Femur (tissue), 1 donor: ENCODE results near the gene NEK5.
"Not testable (repeated sequence)": the region's sequence is repeated elsewhere in the genome, so short reads cannot be mapped to it uniquely, and the experiment has no call there.

Source experiments
- DNase-seq: peaks from one replicate; pipeline ENCODE4 v3.0.0-alpha.2; 2017

The NEK5 gene, protein sequence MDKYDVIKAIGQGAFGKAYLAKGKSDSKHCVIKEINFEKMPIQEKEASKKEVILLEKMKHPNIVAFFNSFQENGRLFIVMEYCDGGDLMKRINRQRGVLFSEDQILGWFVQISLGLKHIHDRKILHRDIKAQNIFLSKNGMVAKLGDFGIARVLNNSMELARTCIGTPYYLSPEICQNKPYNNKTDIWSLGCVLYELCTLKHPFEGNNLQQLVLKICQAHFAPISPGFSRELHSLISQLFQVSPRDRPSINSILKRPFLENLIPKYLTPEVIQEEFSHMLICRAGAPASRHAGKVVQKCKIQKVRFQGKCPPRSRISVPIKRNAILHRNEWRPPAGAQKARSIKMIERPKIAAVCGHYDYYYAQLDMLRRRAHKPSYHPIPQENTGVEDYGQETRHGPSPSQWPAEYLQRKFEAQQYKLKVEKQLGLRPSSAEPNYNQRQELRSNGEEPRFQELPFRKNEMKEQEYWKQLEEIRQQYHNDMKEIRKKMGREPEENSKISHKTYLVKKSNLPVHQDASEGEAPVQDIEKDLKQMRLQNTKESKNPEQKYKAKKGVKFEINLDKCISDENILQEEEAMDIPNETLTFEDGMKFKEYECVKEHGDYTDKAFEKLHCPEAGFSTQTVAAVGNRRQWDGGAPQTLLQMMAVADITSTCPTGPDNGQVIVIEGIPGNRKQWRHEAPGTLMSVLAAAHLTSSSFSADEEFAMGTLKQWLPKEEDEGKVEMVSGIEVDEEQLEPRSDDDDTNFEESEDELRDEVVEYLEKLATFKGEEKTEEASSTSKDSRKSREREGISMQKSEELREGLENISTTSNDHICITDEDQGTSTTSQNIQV

DNA sequence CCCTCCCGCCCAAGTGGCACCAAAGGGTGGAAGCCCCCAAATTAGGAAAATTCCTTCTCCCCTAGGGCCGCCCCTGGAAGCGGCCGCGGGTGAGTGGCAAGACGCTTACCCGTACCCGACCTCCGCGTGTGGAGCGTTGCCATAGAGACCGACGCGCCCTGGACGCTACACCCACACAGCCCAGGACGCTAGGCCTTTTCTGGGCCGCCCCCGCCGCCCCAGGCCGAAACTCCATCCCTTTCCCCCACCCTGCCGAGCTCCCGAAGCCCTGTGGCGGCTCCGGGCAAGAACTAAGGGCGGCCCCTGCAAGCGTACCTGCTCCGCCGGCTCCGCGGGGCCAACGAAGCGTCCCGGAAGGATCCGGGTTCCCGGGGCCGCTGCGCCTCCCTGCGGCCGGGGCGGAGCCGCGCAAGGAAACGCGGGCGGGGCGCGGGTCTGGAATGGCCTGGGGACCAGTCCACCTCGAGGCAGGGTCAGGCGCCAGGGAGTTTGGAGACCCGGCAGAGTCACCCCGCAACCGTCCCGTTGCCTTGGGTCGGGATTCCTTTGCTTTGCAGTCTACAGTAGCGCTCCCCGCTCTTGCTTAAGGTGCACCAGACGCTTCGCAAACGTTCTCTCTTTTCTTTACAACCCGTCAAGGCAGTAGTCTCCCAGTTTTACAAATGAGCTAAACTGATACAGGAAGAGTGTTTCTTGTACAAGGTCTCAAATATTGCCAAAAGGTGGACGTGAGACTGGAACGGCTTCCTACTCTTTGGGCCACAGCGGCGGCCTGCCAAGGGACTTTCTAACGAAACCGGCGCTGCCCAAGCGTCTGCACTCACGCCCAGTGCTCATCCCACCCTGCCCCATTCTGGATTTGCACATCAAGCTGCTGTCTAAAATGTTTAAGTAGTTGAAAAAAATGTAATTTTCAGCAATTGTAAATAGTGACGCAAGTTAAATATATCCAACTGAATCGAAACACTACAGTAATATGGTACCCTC lies at the start of gene NEK5:
TSS of gene NEK5 (minus strand) at position 360 of the 987 bp plus-strand sequence. CDS start 1,591 bp downstream, outside the sequence.
- DNase-seq, result peak; percentile 64

DNA sequence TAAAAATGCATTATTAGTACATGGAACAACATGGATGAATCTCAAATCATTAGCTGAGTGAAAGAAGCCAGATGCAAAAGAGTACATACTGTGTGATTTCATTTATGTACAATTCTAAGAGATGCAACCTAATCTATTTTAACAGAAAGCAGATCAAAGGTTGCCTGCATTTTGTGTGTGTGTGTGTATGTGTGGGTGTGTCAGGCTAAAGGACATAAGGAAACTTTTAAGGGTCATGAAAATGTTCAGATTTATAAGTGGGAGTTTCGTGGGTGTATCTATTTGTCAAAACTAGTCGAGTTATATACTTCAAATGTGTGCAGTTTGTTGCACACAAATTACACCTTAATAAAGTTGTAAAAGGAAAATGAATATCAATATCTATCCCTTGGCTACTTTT lies 48.4 kb upstream of the NEK5 start:
- DNase-seq, result no peak

DNA sequence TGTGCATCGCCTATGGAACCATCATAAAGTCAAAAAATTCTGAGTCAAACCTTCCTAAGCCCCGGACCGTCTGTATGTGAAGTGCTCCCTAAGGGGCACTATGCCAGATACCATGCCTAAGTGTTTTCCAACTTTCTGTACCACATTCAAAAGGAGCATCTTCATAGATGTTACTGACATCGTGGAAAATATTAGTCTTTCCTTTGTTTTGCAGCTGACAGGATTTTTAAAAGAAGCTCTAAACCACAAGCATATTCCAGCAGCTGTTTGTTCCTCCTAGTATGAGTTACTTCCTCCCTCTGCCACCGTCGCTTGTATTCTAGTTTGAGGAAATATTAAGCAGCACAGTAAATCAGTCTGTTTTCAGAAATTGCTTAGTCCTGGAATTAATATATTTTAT lies 45.1 kb upstream of the NEK5 start:
- DNase-seq, result not testable (repeated sequence)

DNA sequence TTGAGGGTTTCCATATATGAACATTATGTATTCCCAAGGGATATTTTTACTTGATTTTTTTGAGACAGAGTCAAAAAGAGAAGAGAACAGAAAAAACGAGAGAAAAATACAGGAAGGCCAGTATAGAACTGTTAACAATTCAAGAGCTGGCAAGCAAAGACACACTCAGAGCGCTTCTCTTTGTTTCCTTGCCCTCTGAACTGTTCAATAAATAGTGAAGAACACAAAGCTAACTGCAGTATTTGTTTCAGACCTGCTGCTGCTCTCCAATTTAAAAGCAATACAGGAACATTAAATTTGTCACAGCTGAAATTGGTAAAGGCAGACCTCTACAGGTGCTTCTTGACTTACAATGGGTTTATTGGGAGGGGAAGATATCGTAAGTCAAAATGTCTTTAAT lies 44.5 kb upstream of the NEK5 start:
- no peak for DNase-seq

DNA sequence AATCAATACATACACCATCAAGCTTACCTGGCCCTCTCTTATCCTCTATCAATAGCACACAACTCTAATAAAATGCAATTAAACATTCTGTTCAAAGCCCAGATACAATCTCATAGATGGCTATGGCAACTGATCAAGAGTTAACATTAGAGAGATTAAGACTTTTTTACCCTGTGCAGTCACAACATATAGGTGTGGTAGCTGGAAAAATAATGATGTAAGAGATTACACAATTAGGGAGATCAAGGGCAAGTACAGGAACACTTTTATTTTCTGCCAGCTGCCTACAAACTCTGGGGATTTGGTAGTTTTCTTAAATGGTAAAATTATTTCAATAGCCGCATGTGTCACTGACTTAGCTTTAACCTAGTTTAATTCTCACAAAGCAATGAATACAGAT lies 42.8 kb upstream of the NEK5 start:
- DNase-seq, result not testable (repeated sequence)

DNA sequence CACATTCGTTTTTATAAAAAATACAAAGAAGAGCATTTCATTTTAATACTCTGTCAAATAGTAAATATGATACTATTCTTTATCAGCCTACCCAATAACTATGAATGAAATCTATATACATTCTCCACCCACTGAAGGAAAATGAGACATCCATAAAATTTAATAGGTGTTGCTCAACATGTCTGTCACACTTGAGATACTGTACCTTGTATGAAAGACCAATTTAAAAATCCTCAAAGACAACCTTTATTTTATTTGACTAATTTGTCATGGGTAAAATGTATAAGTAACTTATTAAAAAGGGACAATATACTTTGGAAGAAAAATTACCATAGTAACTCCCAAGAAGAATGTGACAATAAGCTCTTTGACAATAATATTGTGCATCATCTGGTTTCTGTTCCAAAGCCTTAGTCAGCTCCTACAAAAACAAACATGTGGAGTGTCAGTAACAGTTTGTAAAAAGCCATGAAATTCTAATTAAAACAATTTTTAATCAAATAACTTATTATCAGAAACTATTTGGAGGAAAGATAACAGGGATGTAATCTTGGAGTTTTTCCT lies 42.0 kb upstream of the NEK5 start:
- not testable (repeated sequence) for DNase-seq

DNA sequence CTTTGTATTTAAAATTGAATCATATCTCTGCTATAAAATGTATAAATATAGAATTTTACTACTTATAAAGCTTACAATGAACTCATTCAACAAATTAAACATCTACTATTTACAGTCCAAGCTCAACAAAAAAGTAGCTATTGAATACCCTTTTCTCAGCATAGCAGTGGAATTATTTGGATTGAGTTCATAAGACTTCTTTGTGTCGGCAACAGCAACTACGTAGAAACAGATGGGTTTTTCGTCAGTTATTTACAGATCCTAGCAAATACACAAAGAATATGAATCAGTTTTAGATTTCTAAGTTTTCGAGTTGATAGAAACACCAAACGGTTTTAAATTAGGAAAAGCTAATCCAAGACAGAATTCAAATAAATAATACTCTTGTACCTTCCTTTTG lies 41.0 kb upstream of the NEK5 start:
- DNase-seq, result no peak

DNA sequence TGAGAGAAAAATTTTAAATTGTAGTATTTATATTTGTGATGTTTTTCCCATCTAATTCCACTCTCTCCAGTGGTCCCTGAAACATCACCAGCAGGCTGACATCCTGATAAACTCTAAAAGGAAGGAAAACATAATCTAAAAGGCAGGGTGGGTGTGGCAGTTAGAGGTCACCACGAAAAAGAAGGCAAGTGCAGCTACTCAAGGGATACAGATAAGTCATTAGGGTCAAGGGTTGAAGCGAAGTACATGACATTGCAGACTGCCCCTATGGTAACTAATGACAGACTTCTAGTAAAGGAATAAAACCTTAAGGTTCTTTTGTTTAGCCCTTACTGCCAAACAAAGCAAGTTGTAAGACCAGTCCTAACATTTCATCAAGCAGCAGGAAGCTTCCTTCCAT lies 36.5 kb upstream of the NEK5 start:
- no peak for DNase-seq

DNA sequence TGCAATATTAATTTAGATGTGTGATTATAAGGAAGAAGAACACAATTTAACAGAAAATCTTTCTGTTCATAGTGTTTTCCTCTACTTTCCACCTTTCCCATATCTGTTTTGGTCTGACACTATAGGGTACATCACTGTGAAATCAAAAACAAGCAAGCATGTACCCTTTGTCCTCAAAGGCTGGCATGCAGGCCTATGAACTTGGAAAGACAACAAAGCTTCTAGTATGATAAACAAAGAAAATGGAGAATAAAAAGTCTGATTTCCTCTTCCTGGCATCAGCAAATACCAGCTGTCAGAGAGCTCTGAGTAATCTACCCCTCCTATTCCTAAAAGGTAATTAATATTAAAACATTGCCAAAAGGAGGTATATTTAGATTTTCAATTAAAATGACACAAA lies 36.1 kb upstream of the NEK5 start:
- DNase-seq, result no peak

DNA sequence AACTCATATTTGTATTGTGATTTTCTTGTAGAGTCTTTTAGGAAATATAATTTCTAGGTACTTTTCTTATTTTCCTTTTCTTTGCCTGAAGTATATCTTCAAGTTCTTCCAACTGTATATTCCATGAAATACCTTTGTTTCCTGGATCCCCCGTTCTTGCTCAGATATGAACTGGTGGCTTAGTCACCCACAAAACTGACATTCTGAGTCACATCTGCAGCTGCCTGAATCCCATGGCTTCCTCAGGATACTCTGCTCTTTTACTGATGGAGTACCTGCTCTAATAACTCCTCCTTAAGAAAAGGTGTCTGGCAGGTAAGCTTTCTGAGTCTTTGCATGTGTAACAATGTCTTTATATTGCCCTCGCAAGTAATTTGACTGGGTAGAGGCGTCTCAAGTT lies 35.0 kb upstream of the NEK5 start:
- not testable (repeated sequence) for DNase-seq

DNA sequence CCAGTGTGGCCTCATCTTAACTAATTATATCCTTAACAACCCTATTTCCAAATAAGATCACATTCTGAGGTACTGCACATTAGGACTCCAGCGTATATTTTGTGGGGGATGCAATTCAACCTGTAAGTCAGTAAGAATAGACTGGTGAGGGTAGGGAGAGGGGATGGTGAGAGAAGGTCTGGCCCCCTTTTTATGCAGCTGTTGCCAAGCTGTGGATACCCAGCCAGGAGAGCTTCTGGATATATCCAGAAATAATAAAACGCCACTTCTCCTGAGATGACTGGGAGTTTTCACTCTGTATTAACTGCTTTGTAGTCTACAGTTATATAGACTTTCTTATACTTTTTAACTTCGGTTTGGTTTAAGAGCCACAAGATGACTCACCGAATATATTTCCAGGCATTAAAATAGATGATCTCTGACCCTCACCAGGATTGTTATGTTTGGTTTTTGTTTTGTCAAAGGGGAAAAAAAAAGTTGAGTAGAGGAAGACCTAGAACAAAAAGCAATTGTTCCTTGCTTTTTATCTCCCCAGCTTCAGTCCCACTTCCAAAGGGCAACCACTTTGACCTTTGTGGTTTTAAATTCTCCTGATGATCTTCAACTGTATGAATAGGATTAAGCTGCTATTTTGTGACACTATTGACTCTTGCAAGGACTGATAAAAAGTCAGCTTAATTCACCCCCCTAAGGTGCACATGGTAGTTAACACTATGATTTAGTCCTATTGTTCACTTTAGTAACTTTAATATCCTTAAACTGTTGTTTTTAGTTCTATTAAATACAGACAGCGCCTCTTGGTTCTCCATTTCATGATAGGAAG lies 33.6 kb upstream of the NEK5 start:
- no peak for DNase-seq

DNA sequence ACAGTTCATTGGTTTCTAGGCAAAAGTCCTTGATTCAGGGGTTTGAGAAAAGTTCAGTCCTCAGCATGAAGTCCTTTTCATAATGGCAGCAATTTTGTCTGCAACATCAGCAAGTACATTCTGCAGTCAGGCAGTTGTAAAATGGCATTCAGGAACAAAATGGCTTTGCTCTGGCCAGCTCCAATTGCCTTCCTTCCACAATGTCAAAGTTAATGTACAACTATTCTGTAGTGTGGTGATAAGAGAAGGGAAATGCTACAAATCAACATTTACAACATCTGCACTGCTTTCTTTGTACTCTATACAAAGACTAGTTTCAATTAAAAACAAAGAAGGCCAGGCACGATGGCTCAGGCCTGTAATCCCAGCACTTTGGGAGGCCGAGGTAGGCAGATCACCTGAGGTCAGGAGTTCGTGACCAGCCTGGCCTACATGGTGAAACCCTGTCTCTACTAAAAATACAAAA lies 32.3 kb upstream of the NEK5 start:
- no peak for DNase-seq

DNA sequence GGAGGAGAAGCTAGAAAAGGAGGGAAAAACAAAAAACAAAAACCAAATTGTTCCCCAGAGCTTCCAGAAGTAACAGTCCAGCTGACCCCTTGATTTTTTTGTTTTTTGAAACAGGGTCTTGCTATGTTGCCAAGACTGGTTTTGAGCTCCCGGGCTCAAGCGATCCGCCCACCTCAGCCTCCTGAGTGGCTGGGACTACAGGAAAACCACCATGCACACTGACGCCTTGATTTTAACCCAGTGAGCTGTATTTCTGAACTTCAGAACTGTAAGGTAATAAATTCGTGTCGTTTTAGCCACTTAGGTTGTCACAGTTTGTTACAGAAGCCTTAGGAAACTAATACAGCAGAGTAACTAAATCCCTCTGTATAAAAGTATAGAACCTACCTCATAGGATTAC lies 31.6 kb upstream of the NEK5 start:
- no peak for DNase-seq

DNA sequence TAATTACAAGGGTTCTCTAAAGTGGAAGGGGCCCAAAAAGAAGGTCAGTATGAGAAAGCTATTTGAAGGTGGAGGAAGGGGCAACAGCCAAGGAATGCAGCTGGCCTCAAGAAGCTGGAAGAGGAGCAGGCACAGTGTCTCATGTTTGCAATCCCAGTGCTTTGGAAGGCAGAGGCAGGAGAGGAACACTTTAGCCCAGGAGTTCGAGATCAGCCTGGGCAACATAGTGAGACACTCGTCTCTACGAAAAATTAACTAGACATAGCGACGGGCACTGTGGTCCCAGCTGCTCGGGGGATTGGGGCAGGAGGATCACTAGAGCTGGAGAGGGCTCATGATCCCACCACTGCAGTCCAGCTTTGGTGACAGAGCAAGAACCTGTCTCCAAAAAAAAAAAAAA lies 31.2 kb upstream of the NEK5 start:
- no peak for DNase-seq

DNA sequence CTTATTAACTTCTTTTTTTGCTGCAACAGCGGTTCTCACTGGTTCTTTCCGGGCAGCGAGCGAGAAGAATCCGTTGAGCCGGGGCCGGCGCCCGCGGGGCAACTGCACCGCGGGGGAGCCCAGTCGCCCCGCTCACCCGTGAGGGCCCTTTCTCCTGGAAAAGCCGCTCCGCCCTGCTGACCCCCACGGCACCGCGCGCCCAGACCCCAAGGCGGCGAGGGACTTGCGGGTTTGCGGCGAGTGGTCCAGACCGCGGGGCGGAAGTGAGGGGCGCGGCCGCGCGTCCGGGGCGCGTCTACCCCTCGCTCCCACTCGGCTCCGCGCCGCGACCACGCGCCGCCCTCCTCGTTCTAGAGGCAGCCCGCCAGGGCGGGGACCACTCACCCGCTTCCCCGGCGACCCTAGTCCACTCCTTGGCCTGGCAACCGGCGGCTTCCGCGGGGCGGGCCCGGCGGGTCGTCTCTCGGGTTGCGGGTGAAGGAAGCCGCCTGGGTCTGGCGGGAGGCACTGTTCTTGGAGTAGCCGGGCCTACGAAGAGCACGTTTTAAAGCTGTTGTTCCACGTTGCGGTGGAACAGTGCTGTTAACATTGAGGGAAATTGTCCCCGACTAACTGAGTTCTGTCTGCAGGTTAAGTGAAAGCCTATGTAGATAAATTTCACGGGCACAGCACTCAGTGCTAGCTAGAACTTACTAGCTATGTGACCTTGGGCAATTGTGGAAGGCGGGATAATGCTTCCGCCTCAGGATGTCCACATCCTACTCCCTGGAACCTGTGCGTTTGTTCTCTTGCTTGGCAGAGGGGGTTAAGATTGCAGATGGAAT lies 30.5 kb upstream of the NEK5 start, which contains the start of gene NEK3:
TSS of gene NEK3 (minus strand) at position 439 of the 824 bp plus-strand sequence. CDS start 3,406 bp downstream, outside the sequence.
- peak; percentile 88 for DNase-seq

DNA sequence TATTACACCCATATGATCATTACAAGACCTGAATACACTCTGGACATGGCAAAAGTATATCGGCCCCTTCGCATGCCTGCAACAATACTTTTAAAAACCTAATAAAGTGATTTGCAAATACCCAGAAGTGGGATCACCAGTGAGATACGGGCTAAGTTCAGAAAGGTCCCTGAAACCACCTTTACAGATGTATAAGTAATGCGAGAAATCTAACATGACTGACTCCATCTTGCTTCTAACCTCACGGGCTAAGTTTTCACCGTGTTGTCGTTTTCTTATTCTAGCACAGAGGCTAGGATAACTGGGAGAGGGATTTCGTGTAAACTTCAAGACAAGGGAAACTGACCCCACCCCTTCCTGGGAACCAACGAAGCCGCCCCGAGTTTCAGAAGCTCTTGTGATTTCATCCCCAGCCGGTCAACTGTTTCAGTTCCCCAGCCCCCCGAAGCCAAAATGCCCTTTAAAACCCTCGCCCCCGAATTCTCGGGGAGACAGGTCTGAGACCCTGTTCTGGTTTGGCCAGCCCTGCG lies 29.8 kb upstream of the NEK5 start:
- peak; percentile 61 for DNase-seq

DNA sequence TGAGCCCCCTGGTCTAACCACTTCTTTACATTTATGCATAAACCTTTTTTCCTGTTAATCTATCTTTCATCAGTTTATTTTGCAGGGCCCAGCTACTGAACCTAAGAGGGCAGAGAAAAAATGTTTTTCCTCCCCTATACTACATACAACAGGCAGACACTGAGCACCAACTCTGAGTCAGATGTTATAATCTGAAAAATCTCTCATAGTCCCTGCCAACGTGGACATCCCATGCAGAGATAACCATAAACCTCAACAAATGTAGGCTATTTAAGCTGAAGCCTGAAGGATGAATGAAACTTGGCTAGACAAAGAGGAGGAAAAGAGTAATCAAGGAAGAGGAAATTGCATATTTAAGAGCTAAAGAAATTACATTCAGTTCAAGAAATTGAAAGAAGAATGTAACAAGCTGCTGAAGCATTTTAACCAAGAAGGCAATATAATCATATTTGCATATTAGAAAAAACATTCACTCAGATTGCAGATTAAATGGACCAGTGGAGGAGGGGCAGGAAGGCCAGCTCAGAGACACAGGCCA lies 27.9 kb upstream of the NEK5 start:
- no peak for DNase-seq

DNA sequence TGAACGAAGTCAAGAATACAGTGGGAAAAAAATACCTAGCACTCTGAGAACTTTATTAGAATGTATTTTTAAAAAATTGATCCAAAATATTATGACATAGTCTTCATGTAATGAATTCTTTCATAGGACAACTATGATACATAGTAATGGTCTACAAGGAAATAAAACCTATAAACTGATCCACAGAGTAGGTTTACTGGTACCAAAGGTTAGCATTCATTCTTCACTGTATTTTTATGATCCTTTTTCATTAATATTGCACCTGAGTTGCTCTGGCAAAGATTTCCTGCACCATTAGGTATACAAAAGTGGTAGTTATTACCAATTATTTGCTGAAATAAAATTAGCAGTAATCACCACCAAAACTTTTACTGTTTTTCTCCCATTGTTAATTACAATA lies 26.3 kb upstream of the NEK5 start:
- no peak for DNase-seq

DNA sequence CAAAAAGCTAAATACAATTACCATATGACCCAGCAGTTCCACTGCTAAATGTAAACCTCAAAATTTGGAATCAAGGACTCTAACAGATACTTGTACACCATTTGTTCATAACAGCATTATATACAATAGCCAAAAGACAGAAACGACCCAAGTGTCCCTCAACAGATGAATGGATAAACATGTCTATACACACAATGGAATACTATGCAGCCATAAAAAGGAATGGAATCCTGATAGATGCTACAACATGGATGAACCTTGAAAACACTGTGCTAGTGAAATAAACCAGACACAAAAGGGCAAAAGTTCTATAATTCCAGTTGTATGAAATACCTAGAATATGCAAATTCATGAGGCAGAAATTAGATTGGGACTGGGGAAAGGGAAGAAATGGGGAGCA lies 18.4 kb upstream of the NEK5 start:
- no peak for DNase-seq

DNA sequence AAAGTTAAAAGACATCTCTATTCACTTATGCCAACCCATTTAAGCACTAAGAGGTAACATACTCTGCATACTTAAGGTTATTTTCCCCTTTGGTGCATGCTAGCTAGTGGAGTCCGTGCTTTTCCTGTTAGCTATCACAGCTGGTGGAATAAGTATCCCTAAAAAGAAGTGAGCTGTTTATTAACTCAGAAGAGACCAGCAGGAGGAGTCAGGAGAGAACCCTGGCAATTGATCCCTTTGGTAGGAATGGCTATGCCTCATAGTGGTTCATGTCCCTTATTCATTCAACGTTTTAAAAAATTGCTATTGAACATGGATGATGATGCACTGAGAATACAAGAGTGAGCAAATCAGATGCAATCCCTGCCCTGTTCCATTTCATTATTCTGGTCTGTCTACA lies 12.4 kb upstream of the NEK5 start:
- no peak for DNase-seq
